Measurements from ENCODE around the gene NRG2. TPM values are rescaled to one million over a fixed set of nuclear protein-coding genes. Genes with fewer than 3 reads are reported as not detected.

NRG2 gene
- total RNA-seq, 2 donors from 2014 or later, result 0.06 TPM; not detected in 1

DNA sequence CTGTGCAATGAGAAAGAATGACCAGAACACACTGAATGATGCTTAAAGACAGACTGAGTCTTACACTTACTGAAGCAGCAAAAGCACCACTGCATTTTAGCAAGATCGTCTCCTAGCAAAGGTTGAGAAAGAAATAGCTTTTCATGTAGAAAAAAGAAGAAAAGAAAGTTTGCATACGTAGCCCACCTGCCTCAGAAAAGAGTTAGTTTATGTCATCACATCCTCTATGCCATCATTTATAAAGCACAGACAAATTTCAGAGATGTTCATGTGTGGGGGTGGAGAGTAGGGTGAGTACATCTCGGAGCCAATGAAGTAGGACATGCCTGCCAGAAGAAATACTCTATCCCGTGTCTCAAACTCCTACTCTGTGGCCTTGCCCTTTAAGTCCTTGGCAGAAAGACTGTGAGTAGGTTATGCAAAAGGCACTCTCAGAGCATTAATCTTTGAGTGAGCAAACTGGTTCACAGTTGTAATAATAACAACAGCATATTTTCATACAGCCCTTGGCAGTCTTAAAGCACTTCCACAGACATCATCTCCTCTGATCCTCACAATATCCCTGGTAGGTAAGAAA is 22.4 kb downstream of the NRG2 start:
- no peak for ATAC-seq
- H3K9me3 Mint-ChIP-seq, result no peaks in the 10 kb centered on the region
- no peaks in the 10 kb centered on the region for H3K36me3 Mint-ChIP-seq
- H3K27ac Mint-ChIP-seq, result no peak overlapping the region
- DNase-seq (ENCODE audit: low spot score in 2 of 2), result no peak

DNA sequence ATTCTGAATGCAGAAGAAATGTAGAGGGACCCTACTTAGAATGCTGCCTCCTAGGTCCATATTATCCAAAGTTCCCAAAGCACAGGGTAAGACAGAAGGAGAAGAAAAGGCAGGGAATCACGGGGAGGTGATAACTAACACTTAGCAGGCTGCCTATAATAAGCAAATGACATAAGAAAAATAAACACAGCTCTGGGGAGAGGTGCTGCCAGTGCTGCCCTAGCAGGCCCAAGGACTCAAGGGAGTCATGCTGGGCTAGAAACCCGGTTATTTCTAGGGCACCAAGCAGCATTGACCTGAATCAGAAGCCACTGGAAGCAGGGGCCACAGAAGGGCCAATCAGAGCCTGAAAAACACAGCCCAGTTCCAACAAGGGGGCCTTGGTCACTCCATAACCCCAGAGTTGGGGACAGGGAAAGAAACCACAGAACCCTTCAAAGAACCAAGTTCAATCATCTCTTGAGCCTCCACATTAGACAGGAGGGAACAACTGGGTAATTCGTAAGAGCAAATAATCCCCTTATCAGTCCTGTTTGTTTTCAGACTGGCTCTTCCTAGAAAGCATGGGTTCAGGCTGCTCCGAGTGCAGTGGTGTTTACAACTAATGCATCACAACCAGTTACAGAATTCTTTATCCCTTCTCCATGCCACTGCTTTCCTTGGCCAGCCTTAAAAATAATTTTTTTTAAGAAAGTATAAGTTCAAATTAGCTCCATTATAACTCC is 24.0 kb downstream of the NRG2 start:
- Mint-ChIP-seq H3K9me3 (no peaks in the 10 kb centered on the region), H3K27ac (no peak overlapping the region), H3K36me3 (no peaks in the 10 kb centered on the region)
- DNase-seq (ENCODE audit: low spot score in 2 of 2) (no peak), ATAC-seq (no peak)

DNA sequence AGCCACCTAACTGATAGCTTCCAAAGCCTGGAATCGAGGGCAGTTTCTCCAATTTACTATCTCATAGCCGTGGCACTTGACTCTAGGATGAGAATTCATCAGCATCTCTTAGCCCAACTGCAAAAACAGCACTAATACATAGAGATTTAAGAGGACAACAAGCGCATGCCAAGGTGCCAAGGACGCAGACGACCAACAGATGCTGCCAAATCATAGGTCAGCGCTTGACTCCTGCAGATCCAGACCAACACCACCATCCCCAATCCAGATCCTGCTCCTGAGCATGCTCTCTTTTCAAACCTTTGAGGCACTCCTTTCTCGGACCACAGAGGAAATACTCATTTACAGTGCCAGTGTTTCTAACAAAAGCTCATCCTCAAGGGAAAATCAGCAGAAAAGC is 24.6 kb downstream of the NRG2 start:
- Mint-ChIP-seq H3K9me3 (no peaks in the 10 kb centered on the region), H3K36me3 (no peaks in the 10 kb centered on the region), H3K27ac (no peak overlapping the region)
- DNase-seq (ENCODE audit: low spot score in 2 of 2) (no peak), ATAC-seq (no peak)

DNA sequence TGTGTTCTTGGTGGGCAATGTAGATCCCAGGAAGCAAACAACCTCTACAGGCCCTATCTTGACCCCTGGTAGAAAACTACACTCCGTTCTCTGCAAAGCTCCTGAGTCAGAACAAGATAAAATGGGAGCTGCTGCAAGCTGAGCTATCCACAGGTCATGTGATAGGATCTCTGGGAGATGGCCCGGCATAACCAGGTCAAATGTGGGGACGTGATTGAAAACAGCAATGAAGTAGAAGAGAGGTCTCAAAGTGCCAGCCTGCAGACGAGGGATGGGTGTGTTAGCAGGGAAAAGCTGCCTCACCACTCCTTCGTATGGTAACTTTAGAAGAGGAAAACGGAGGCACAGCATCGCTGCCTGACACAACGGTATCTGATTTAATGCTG is 25.0 kb downstream of the NRG2 start:
- ATAC-seq, result no peak
- DNase-seq (ENCODE audit: low spot score in 2 of 2), result no peak
- H3K9me3 Mint-ChIP-seq, result no peaks in the 10 kb centered on the region
- H3K36me3 Mint-ChIP-seq, result no peaks in the 10 kb centered on the region
- H3K27ac Mint-ChIP-seq, result no peak overlapping the region

DNA sequence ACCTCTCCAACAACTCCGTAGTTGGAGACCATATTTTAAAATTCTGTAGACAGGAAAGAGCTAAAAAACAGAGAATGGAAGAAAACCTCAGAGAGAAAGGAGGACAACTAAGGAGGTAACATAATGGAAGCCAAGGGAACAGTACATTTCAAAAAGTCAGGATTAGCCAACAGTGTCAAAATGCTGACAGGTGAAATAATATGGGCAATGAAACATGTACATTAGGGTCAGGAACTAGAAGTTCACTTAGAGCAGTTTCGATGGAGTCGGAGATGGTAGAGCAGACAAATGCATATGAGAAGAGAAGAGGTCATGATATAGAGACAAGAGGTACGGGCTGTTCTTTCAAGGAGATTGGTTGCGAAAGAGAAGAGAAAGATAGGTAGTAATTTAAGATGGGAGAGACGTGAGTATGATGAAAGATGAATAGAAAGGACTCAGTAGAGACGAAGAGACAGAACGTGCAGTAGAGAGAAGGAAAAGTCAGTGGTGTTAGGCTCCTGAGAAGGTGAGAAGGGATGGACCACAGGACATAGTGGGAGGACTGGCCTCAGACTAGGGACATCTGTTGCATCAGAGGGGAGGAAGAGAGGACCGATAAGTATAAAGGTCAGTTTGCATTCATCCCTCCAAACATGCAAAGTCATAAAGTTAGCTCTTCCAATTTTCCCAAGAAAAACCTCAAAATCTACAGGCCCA is 25.6 kb downstream of the NRG2 start:
- DNase-seq (ENCODE audit: low spot score in 2 of 2) (no peak), ATAC-seq (no peak)
- no peaks in the 10 kb centered on the region for H3K36me3 Mint-ChIP-seq
- H3K9me3 Mint-ChIP-seq, result no peaks in the 10 kb centered on the region
- H3K27ac Mint-ChIP-seq, result no peak overlapping the region

DNA sequence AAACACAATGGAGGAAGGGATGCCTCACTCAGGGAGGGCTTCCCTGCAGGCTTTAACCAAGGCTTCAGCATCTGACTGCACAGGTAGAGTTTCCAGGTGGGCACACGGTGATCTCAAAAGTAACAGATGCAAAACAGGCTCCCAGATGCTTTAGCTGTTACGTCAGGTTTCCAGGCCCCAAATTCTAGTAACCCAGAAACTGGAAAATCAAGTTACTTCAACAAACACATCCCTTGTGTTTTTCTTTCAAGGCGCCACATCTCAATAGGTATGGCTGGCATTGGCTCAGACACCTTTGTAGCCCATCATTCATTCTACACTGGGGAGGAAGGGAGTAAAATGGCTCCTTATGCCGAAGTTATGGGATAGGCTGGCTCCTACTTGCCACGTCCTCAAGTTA is 27.4 kb downstream of the NRG2 start:
- H3K27ac Mint-ChIP-seq, result no peak overlapping the region
- no peak for ATAC-seq
- H3K9me3 Mint-ChIP-seq, result no peaks in the 10 kb centered on the region
- no peak for DNase-seq (ENCODE audit: low spot score in 2 of 2)
- no peaks in the 10 kb centered on the region for H3K36me3 Mint-ChIP-seq

DNA sequence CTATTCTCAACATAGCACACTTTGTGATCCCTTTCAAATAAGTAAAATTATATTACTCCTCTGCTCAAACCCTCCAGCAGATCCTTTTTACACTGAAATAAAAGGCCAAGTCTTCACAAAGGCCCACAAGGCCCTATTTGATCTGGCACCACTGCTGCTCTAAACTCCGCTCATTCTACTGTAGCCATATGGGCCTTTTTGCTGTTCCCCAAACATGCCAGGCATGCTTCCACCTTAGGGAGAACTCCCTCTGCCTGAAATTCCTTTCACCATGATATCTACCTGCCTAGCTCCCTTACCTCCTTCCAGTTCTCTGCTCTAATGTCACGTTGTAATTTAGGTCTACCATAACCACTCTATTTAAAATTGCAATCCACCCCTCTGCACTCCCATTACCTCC is 28.3 kb downstream of the NRG2 start:
- DNase-seq (ENCODE audit: low spot score in 2 of 2) (no peak), ATAC-seq (no peak)
- Mint-ChIP-seq H3K9me3 (no peaks in the 10 kb centered on the region), H3K36me3 (no peaks in the 10 kb centered on the region), H3K27ac (no peak overlapping the region)

DNA sequence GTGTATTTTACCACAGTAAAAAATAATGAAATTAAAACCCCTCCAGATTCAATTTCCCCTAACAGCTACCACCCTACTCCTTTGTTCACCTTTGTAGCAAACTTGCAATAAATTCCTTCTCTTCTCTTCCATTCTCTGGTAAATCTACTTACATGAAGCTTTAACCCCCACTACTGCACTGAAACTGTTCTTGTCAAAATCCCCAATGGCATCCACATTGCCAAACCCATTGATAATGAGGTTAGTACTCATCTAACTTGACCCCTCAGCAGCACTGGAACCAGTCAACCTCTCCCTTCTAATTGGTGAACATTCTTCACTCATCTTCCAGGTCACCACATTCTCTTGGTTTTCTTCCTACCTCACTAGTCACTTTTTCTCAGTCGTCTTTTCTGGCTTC is 29.6 kb downstream of the NRG2 start:
- DNase-seq (ENCODE audit: low spot score in 2 of 2) (no peak), ATAC-seq (no peak)
- H3K36me3 Mint-ChIP-seq, result no peaks in the 10 kb centered on the region
- H3K27ac Mint-ChIP-seq, result no peak overlapping the region
- H3K9me3 Mint-ChIP-seq, result no peaks in the 10 kb centered on the region

DNA sequence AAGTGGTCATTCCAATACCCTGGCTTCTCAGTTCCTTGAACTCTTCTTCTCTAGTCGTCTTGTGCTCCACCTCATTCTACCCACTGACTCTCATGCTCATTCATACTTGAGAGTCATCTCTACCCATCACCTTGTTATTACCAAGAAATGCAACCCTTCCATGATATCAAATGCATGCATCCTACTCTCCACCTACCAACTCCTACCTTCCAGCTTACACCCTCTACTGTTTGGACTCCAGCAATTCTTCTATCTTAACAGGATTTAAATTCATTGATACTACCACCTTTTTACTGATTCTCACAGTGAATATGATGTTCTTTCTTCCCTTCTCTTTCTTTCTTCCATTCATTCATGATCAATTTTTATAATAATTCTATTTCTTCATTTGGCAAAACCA is 30.7 kb downstream of the NRG2 start:
- Mint-ChIP-seq H3K36me3 (no peaks in the 10 kb centered on the region), H3K27ac (no peak overlapping the region), H3K9me3 (no peaks in the 10 kb centered on the region)
- ATAC-seq (no peak), DNase-seq (ENCODE audit: low spot score in 2 of 2) (no peak)

DNA sequence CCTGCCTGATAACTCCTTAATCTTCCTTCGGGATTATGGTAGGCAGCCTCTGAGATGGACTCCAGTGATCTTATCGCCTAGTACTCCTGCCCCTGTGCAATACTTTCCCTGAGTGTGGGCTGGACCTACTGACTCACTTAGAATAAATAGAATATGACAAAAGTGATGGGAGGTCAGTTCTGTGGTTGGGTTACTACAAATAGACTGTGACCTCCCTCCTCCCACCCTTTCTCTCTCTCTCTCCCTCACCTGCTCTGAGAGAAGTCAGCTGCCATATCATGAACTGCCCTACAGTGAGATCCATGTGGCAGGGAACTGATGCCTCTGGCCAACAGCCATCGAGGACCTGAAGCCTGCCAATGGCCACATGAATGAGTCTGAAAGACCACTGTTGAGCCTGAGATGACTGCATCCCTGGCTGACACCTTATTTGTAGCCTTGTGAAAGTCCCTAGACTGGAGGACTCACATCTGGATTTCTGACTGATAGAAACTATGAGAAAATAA is 31.7 kb downstream of the NRG2 start:
- no peaks in the 10 kb centered on the region for H3K9me3 Mint-ChIP-seq
- no peak overlapping the region for H3K27ac Mint-ChIP-seq

DNA sequence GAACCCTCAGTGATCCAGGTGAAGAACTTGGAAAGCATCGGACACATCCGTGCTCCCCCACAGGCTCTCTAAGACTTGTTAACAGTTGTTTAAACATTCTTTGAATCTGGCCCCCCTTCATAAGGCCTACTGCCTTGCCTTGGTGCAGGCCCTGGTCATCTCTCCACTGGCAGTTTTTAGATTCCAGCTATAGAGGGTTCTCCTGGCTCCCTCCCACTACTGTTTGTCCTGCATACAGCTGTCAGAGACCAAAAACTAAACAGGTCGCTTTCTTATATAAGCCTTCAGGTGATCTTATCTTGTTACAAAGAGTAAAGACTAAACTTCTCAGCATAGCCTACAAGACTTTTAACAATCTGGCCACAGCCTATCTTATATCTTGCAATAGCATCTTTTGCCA is 32.3 kb downstream of the NRG2 start:
- Mint-ChIP-seq H3K9me3 (no peaks in the 10 kb centered on the region), H3K27ac (no peak overlapping the region), H3K36me3 (no peaks in the 10 kb centered on the region)
- ATAC-seq (no peak), DNase-seq (ENCODE audit: low spot score in 2 of 2) (no peak)

More for the DNA sequence above, 31.7 kb downstream of the NRG2 start:
- no peak for ATAC-seq
- no peaks in the 10 kb centered on the region for H3K36me3 Mint-ChIP-seq
- no peak for DNase-seq (ENCODE audit: low spot score in 2 of 2)

DNA sequence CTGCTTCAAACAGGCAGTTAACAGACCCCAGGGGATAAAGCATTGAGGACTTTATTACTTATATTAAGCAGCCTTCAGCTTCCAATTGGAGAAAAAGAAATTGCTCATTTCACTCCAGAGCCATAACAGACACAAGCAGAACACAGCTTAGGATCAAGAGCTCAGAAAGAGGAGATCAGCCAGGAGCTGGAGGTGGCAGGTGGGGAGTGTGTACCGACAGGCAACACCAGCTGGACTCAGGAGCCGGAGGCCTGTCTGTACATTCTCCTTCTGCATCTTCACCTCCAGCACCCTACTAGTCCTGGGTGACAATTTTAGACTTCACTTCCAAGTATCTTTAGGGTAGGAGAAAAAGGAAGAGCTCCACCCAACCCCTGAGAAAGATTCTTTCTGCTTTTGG is 35.8 kb downstream of the NRG2 start:
- DNase-seq (ENCODE audit: low spot score in 2 of 2) (no peak), ATAC-seq (no peak)
- no peaks in the 10 kb centered on the region for H3K36me3 Mint-ChIP-seq
- no peaks in the 10 kb centered on the region for H3K9me3 Mint-ChIP-seq
- H3K27ac Mint-ChIP-seq, result no peak overlapping the region

DNA sequence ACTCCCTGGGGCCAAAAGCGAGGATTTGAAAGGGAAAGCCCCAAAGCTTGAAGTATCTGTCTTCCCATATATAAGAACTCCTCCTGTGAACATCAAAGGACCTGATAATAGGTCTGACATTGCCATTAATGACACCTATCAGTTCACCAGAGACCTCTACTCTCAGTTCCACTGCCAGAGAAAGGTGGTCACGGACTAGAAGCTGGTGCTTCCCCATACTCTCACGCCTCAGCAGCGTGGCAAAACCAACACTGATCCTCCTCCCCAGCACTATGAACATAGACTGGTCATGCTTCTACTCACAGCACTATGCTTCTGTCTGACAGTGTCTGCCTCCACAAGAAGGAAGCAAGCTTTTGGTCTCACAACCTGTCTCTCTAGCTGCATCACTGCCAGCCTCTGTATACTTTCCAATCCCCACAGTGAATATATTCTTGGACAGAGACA is 37.9 kb downstream of the NRG2 start:
- ATAC-seq (no peak), DNase-seq (ENCODE audit: low spot score in 2 of 2) (no peak)
- no peak overlapping the region for H3K27ac Mint-ChIP-seq
- no peaks in the 10 kb centered on the region for H3K9me3 Mint-ChIP-seq
- no peaks in the 10 kb centered on the region for H3K36me3 Mint-ChIP-seq

DNA sequence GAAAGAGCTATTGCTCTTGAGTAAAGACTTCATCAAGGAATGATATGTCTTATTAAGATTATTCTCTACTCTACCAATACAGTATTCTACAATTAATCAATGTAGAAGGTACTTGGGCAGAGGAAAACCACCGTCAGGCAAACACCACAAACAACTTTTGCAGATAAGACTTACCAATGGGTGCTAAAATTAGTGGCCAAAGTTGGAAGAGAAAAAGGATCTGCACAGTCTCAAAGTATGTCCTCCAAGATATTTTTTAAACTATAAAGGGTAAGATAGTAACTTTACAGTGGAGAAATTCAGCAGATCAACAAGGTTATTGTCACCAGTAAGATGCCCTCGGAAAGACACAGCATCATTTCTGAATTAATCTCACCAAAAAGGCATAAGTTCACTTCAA is 38.9 kb downstream of the NRG2 start:
- no peaks in the 10 kb centered on the region for H3K9me3 Mint-ChIP-seq
- DNase-seq (ENCODE audit: low spot score in 2 of 2) (no peak), ATAC-seq (no peak)
- no peak overlapping the region for H3K27ac Mint-ChIP-seq
- H3K36me3 Mint-ChIP-seq, result no peaks in the 10 kb centered on the region

DNA sequence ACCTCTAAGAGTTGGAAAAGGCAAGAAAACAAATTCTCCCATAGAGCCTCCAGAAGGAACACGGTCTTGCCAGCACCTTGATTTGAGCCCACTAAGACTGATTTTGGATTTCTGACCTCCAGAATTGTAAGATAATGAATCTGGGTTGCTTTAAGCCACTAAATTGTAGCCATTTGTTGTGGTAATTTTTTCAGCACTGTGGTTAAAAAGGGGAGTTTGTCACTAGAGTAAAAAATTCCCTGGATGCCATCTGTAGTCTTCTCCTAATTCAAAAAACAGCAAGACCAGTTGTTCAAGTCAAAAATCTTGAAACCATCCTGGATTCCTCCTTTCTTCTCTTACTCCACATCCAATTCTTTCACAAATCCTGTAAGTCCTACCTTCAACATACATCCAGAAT is 39.6 kb downstream of the NRG2 start:
- Mint-ChIP-seq H3K9me3 (no peaks in the 10 kb centered on the region), H3K27ac (no peak overlapping the region), H3K36me3 (no peaks in the 10 kb centered on the region)
- ATAC-seq (no peak), DNase-seq (ENCODE audit: low spot score in 2 of 2) (no peak)

DNA sequence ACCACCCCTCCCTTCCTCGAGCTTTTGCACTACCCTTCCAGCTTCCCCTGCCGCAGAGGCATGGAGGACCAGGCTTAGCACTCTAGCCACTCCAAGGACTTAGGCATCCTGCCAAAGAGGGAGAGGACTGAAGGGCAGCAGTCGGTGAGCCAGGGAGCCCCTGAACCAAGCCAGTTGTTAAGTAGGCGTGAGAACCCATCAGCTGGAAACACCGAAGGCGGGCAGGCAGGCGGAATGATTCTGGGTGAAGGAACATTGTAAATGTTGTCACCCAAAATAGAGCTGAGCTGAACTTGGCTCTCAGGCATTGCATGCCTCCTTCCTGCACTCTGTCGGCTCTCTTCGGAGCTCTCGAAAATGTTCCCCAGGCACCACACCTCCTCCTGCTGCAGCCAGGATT is 42.8 kb downstream of the NRG2 start:
- no peak for ATAC-seq
- no peak overlapping the region for H3K27ac Mint-ChIP-seq
- DNase-seq (ENCODE audit: low spot score in 2 of 2), result no peak
- no peaks in the 10 kb centered on the region for H3K36me3 Mint-ChIP-seq
- no peaks in the 10 kb centered on the region for H3K9me3 Mint-ChIP-seq

DNA sequence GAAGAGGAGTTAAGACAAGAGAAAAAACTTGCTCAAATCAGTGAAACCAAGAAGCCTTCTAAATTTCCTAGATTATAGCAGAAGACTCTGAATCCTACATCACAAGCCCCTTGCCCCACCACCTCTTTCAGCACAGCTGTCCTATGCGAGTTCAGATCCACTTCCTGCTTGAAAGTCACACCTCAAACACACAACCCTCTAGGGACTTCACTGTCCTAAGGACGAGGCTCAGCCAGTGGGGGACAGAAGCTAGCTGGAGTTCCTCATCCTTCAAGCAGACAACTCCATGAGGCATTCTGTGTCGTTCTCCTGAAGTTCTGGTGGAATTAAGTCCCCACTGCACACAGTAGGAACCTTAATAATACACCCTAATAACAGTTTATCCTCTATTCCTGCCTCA is 44.3 kb downstream of the NRG2 start:
- no peak for ATAC-seq
- no peaks in the 10 kb centered on the region for H3K36me3 Mint-ChIP-seq
- no peak overlapping the region for H3K27ac Mint-ChIP-seq
- H3K9me3 Mint-ChIP-seq, result no peaks in the 10 kb centered on the region
- DNase-seq (ENCODE audit: low spot score in 2 of 2), result no peak

DNA sequence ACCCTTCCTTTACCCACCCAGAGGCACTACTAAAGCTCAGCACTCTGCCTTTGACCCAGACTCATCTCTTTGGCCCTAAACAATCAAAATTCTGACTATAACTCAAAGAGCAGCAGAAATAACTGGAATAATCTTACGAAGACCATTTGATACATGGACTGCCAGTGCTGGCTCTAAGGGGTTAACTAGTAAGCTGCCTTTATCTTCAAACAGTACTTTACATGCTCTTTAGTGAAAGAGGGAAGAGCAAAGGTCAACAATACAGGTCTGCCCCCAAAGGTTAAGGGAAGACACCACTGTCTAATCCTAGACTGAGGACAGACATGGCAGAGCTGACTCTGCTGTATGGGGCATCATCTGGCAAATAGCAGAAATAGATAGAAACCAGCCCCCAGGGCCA is 45.8 kb downstream of the NRG2 start:
- Mint-ChIP-seq H3K9me3 (no peaks in the 10 kb centered on the region), H3K27ac (no peak overlapping the region), H3K36me3 (no peaks in the 10 kb centered on the region)
- DNase-seq (ENCODE audit: low spot score in 2 of 2) (no peak), ATAC-seq (no peak)

Measured in activated naive CD4-positive, alpha-beta T cell treated with anti-CD3 and anti-CD28 coated beads, Interleukin-2, amount 50 U/mL, for 72 hours (primary cell).